Measurements from ENCODE around the gene HOXD9. TPM values are rescaled to one million over a fixed set of nuclear protein-coding genes. Genes with fewer than 3 reads are reported as not detected.

The HOXD9 gene
- total RNA-seq, 1 donor from 2014 or later: 0.16 TPM

DNA sequence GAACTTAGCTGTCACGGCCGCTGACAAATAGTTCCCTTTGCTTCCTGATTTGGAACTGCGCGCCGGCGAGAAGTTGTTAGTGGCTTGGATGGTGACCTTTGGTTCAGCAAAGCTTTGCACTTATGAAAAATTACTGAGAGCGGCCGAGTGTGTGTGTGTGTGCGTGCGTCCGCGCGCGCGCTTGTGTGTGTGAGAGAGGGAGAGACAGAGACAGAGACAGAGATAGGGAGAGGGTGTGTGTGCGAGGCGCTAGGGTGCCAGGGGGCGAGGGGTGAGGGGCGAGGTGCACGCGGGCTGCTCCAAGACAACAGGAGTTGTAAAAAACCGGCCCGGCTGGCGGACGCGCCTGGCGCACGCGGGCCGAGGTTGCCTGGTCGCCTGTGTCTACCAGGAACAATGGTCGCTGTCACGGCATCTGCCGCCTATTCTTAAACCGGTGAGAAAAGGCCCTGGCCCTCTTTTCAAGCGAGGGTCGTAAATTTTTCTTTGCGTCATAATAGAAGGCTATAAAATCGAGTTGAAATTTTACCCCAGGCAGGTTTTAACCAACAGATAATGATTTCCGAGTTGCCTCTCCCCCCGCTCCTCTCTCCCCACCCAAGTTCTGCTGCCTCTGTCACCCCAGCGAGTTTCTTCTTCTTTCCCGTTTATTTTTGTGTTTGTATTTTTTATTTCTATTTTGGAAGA lies 35.1 kb downstream of the HOXD9 start:
- Histone ChIP-seq H3K4me1 (peaks cover 40% of the 10 kb centered on the region), H3K9me3 (replicated peaks) (no peaks in the 10 kb centered on the region), H3K36me3 (no peaks in the 10 kb centered on the region), H3K27ac (replicated peaks) (no peak overlapping the region), H3K27me3 (ENCODE audit: low read depth) (peaks cover 100% of the 10 kb centered on the region), H3K4me3 (peak overlapping the region; percentile 36)
- TF ChIP-seq, protein P1, sequence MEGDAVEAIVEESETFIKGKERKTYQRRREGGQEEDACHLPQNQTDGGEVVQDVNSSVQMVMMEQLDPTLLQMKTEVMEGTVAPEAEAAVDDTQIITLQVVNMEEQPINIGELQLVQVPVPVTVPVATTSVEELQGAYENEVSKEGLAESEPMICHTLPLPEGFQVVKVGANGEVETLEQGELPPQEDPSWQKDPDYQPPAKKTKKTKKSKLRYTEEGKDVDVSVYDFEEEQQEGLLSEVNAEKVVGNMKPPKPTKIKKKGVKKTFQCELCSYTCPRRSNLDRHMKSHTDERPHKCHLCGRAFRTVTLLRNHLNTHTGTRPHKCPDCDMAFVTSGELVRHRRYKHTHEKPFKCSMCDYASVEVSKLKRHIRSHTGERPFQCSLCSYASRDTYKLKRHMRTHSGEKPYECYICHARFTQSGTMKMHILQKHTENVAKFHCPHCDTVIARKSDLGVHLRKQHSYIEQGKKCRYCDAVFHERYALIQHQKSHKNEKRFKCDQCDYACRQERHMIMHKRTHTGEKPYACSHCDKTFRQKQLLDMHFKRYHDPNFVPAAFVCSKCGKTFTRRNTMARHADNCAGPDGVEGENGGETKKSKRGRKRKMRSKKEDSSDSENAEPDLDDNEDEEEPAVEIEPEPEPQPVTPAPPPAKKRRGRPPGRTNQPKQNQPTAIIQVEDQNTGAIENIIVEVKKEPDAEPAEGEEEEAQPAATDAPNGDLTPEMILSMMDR (IDR thresholded peaks at IDR 0.05; ENCODE audit: borderline replicate concordance): no peak
- DNase-seq: no peak
- intact Hi-C loops (cut with micrococcal nuclease): no loop called here

DNA sequence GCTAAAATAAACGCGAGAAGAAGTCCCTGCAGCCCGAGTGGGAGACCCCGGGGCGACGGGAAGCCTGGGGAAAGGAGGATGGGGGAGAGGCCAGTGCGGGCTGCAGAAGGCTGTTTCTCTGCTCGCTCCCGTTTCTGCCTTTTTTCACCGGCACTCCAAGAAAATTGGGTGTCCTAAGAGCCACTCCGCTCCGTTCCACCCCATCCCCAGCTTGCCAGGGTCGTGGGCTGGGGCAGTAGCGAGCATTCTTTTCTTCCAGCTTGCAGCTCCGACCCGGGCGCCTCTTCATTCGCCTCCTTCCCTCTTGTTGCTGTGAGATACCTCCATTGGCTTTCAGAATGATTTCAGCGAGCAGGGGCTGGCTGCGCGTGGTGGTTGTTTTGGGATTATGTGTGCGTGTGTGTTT lies 35.7 kb downstream of the HOXD9 start:
- H3K4me1 ChIP-seq: peaks cover 40% of the 10 kb centered on the region
- peaks cover 100% of the 10 kb centered on the region for H3K27me3 ChIP-seq (ENCODE audit: low read depth)
- DNase-seq: no peak
- intact Hi-C loops (cut with micrococcal nuclease): no loop called here
- peak overlapping the region; percentile 36 for H3K4me3 ChIP-seq
- H3K27ac ChIP-seq (replicated peaks): no peak overlapping the region
- no peaks in the 10 kb centered on the region for H3K36me3 ChIP-seq
- TF ChIP-seq, protein P1 (IDR thresholded peaks at IDR 0.05; ENCODE audit: borderline replicate concordance): no peak
- no peaks in the 10 kb centered on the region for H3K9me3 ChIP-seq (replicated peaks)

DNA sequence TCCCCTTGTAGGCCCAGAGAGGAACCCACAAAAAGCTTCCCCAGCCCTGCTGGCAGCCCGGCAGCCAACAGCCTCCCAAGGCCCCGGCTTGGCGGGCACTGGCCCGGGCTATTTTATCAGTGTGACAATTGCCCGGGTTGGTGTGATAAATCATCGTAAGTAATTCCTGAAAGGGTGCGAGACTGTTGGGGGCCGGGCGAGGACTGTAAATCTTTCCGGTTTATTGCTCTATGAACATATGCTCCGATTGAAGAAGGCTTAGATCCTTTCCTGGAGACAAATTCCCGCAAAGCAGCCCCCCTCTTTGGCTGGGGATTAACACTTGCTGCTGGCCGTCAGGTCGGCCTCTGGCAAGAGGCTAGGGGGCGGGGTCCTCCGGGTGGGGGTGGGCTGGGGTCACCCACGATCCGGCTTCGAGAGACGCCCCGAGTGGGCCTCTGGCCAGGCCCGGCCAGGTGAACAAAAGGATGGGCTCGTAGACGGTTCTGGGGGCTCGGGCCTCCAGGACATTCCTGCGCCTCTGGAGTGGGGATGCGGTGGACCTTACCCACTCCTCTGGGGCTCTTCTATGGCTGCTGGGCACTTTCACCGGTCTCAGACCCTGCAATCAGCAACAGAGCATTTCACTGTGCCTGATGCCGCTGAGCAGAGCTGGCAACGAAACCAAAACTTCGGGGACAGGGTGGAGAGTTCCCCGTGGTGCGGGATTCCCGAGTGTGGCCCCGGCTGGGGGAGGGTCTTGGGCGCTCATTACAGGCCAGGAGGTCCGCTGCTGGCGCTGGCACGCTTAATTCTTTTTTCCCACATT lies 36.5 kb downstream of the HOXD9 start:
- Histone ChIP-seq H3K36me3 (no peaks in the 10 kb centered on the region), H3K27ac (replicated peaks) (no peak overlapping the region), H3K4me1 (peaks cover 40% of the 10 kb centered on the region), H3K9me3 (replicated peaks) (no peaks in the 10 kb centered on the region), H3K27me3 (ENCODE audit: low read depth) (peaks cover 100% of the 10 kb centered on the region), H3K4me3 (no peak overlapping the region)
- intact Hi-C loops (cut with micrococcal nuclease): no loop called here
- TF ChIP-seq, protein P1 (IDR thresholded peaks at IDR 0.05; ENCODE audit: borderline replicate concordance): no peak
- DNase-seq: no peak

DNA sequence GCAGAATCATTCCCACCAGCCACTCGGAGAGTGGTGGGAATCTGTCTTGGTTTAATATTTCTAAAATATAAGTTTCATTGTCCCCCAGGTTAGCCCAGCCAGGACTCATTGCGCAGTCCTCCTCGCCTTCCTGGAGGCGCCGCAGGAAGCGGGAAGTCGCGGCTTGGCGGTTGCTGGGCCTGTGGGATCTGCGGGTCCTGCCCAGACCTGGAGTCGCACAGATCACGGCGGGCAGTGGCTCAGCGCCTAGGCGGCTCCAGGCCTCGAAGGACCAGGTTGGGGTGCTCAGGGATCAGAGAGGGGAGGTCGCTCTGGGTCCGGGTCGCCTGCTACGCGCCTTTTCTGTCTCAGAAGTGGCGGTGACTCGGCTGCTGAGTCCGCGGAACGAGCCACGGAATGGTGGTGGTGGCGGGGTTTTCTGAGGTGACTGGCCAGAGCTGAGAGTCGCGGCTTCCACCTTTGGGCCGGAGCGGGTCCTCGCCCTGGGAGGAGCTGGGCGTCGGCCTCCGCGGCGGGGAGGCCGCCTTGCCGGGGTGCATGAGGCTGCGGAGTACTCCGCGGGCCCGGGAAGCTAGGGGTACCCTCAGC lies 37.2 kb downstream of the HOXD9 start:
- Histone ChIP-seq H3K27me3 (ENCODE audit: low read depth) (peaks cover 100% of the 10 kb centered on the region), H3K4me1 (peaks cover 42% of the 10 kb centered on the region), H3K4me3 (peak overlapping the region; percentile 35), H3K9me3 (replicated peaks) (no peaks in the 10 kb centered on the region), H3K36me3 (no peaks in the 10 kb centered on the region), H3K27ac (replicated peaks) (no peak overlapping the region)
- intact Hi-C loops (cut with micrococcal nuclease): no loop called here
- TF ChIP-seq, protein P1 (IDR thresholded peaks at IDR 0.05; ENCODE audit: borderline replicate concordance): no peak
- DNase-seq: no peak

DNA sequence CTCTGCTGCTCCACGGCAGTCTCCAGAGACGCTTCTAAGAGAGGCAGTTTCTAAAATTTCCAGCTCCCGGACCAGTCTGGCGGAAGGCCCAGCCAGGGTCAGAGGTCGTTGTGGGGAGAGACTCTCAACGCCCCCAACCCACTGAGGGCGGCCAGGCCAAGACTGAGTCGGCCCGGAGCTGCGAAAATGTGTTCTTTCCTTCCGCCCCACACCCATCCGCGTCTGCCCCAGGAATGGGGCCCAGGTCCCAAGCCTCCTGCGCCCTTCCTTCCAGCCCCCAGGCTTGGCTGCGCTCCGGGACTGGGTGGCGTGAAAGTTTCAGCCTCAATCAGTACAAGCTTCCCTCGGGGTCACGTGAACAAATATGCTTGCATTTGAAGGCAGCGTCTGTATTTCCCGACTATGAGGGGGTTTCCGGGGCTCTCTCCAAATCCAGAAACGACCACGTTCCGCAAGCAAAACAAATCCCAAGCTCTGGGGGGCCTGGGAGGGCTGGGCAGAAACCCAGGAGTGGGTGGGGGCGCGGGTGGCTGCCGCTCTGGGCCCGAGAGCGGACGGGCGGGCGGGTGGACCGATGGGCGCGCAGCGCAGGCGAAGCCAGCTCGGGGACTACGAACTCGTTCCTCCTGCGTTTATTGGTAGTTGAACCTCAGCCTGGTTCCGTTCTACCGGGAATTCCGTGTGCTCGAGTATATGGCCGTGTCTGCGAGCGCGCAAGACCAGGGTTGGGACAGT lies 37.9 kb downstream of the HOXD9 start:
- TF ChIP-seq, protein P1 (IDR thresholded peaks at IDR 0.05; ENCODE audit: borderline replicate concordance): no peak
- Histone ChIP-seq H3K27ac (replicated peaks) (no peak overlapping the region), H3K4me3 (peak overlapping the region; percentile 35), H3K4me1 (peaks cover 48% of the 10 kb centered on the region), H3K36me3 (no peaks in the 10 kb centered on the region), H3K9me3 (replicated peaks) (no peaks in the 10 kb centered on the region), H3K27me3 (ENCODE audit: low read depth) (peaks cover 100% of the 10 kb centered on the region)
- intact Hi-C loops (cut with micrococcal nuclease): no loop called here
- DNase-seq: no peak

Data from left ventricle myocardium inferior (tissue), 1 donor.